GM19035 (cell line): ENCODE data around the gene B4GALT2.

Experiments used
- ATAC-seq: cut with Tn5 transposase; IDR thresholded peaks from one replicate; pipeline ENCODE4 v1.9.1; 2021; ENCODE audit not compliant: unreplicated experiment

B4GALT2 gene

DNA sequence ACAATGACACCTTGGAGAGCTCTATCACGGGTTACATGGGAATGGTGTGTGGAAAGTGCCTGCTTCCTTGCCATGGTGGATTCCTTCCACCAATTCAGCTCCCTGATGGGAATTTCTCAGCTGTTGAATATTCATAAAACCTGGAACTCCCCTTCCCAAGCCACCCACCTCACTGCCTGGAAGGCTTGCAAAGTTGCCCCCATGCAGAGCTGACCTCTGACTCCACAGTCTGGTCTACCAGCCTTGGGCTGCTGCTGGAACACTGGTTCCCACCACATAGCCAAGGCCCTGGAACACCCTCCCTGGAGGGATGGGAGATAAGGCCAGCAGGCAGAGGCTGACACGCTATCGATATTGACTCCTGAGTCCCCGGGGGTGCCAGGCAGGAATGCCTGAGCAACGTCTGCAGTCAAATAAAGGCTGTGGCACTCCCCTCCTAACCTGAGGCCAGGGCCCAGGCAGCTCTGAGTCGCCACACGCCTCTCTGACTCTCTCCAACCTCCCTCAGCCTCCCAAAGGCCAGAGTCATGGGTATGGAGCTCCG, 21.2 kb downstream of the B4GALT2 start:
- no peak for ATAC-seq

DNA sequence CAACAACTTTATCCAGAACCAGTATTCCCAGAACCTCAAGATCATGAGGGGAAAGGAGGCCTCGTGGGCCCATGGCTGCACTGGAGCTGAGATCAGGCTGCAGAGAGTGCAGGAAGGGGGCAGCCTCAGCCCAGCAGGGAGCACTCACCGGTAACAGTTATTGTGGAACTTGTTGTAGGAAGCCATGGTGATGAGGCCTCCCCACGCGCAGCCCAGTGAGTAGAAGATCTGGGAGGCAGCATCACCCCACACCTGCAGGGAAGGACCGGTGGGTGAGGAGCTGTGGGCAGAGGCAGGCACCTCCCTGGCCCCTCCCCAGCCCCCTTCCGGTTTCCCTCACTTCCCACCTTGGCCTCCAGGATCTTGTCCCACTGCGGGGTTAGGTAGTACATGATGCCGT, 23.2 kb downstream of the B4GALT2 start:
- ATAC-seq: no peak

DNA sequence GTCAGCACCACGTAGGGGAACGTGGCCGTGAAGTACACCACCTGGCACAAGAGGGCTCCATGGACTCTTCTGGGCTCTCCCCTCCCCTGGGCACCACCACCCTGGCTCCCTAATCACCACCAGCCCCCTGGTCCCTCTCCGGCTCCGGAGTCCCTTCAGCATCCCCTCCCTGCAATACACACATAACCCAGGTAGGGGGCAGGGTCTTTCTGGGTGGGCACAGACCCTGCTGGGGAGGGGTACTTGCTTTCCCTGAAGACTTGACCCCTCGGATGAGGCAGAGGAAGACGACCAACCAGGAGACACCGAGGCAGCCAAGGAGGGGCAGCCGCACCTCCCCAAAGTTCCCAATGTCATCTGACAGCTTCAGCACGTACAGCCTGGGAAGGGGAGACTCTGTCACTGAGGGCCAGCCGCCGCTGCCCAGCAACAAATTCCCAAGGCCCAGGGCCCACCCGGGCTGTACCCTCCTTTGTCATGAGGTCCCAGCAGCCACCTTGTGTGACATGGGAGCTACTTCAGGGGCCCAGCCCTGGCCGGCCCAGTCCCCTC, 23.7 kb downstream of the B4GALT2 start:
- ATAC-seq: no peak

DNA sequence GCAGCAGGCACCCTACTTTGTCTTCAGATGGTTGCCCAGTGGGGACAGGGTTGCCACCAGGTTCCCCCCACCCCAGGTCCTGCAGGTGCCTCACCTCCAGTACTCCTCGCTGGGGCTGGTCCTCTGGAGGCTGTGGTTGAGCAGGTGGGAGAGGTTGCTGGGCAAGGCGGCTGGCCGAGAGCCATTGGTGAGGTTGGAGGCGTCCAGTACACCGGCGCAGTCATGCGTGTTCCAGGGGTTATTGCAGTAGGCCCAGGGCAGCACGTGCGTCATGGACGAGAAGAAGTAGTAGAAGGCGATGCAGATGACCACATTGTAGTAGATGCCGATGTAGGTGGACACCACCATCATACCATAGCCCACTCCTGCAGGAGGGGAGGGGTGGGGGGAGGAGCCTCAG, 29.2 kb downstream of the B4GALT2 start:
- ATAC-seq: no peak

DNA sequence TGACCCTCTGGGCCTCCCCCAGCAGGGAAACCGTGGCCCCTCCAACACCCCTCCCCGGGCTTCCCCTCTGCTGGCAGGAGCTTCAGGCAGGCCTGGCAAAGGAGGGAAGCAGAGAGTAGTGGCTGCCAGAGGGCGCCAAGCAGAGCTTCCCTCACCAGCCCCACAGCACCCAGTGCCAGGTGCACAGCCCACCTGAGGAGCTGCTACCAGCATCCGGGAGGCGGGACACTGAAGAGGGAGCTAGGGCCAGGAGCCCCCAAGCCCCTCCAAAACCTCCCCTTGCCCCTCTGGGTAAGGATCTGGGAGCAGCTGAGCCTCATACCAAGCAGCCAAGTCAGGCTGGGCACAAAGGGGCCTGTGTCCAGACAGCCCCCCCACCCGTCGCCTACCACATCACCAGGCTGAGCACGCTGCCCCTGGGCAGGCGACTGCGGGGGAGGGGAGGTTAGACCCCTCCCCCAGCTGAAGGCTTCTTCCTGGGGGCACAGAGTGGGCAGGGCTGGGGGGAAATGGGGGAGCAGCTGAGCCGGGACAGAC, 32.0 kb downstream of the B4GALT2 start:
- ATAC-seq: no peak

DNA sequence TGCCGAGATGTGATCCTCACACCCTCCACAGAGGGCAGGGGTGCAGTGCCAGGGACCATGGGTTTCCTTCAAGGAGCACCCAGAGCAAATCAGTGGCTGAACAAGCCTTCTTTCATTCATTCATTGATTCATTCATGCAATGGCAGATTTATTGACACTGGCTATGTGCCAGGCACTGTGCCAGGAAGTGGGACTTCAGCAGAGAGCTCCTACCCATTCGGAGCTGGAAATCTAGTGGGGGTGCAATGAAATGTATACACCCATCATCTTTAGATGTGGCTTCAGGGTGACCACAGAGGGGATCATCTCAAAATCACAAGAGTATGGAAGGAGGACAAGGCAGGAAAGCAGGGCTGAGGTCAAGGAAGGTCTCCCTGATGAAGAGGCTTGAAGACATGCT, 33.4 kb downstream of the B4GALT2 start:
- ATAC-seq: no peak

DNA sequence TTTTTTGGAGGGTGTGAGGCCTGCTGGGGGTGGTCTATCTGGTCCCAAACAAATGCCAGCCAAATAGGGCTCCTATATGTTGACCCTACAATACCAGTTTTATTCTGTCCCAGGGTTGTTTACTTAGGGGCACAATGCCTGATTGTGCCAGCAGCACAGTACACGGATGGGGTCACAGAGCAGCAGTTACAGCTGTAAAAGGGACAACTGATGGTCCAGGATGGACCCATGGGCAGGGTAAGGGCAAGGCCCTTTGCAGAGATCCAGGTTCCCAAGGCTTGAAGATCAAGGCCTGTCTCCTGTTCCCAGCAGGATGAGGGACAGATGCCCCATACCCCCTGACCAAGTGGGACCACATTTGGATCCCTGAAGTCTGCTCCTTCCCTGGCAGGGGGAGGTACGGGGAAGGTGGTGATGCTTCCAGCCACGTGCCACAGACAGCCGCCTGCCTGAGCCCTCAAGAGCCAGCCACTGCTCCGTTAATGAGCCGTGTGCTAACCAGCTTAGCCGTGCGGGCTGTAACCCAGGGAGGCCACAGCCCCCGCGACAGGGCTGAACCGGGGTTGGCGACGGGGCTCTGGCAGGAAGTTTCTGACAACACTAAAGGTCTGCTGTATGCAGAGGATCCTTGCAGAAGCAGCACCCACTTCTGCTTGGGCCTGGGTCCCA, 34.1 kb downstream of the B4GALT2 start:
- ATAC-seq: no peak

DNA sequence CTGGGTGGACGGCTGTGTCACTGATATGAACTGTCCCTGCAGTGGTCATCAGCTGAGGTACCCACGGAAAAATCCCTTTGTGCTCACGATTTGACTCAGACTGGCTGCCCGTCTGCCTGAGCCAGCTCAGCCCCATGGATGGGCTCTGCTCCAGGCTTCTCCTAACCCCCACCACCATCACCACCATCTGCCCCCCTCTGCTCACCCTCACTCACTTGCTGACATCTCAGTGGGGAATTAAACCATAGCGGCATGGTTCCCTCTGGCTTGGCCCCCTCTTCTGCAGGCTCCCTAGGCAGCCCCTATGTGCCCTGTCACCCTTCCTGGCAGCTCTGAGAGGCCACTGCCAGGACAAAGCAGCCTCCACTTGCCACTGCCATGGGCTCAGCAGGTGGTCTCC, 34.9 kb downstream of the B4GALT2 start:
- ATAC-seq: no peak

DNA sequence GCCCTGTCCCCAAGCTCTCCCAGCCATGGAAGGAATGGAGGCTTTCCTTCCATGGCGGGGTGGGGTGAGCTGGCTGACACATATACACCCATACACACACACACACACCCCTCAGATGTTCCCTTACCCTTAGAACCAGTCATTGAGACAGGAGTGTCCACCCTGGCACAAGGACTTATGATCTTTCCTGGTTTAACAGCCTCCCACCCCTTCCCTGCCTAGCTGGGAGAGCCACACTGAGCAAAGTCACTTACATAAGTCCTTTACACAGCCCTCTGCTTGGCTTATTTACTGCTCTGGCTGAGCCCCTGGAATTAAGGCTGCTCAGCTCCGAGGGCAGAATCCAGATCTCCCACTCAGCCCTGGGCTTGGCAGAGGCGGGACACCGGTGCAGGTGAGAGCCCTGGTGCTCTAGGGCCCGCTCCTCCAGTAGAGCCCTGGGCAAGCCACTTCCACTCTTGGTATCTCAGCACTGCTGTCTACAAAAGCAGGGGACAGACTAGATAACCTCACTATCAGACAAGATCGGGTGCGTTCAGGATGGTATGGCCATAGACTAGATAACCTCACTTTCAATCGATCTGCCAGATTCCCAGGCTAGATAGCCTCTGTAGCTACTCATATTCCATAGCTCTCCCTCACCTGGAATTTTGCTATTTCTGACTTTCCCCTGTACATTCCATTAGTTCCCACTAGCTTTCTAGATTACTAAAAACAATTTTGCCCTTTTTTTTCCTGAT, 35.5 kb downstream of the B4GALT2 start:
- no peak for ATAC-seq

DNA sequence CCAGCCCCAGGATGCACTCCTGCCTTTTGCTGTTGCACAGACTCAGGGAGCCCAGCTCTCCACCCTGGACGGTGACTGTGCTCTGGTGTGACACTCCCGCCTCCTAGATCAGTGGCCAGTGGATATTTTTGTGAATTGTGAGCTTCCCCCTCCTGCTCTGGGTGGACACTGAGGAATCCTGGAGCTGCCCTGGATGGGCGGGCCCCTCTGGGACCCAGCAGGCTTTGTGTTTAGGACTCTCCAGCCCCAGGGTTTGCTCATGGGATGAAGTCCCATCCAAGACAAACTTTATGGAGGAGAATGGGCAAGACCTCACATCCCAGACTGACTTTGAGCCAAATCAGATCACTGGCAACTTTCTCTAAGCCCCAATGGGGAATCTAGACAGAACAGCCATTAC, 36.2 kb downstream of the B4GALT2 start:
- no peak for ATAC-seq

DNA sequence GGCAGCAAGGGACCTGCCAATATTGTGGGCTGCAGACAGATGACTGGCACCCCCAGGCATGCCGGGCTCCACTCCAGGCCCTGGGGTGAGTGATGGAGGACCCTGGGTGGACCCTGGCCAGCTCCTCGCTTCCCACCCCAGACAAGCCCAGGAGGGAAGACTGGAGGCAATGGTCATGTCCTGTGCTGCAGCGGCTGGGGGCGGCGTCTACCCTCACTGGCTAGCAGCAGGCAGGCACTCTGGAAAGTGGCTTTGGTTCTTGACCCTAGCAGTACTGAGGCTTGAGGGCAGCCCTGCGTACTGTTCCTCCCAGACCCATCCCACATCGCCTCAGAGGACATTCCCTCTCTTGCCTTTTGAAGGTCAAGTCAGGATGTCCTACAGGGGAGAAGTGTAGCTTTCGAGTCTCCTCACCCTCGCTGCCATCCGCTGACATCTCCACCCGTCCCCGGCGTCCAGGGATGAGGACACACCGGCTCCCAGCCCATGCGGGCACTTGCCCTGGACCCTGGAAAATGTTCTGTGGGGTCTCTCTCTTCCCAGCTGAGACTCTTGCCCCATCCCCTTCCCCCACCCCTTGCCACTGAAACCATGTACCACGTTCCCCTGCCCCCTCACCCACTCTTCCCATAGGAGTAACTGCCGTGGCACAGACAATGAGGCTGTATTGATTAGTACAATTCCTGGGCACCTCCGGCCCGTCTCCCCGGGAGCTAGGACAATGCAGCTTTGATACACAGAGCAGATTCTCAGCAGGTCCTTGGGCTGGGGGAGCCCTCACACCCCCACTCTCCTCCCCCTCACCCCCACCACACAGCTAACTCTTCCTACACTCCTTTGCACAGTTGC, 37.3 kb downstream of the B4GALT2 start:
- ATAC-seq: no peak

DNA sequence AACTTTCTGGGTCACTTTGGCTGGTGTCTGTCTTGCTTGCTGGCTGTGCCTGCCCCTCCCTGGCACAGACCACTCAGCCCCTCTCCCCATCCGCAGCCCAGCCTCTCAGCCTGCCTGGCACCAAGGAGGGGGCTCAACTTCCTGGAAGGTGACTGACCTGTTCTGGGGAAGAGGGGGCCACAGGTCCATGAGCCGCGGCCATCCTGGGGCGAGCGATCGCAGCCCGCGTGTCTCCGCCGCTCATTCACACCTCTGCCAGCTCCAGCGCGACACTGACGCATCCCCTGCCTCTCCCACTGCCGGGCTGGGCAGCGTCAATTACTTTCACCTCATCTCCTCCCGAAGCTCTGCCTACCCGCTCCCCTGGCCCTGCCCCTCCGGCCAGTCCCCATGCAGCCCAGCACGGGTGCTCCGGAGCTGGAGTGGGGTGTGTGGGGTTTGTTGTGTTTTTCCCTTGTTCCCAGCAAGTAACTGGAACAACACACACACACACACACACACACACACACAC, 37.9 kb downstream of the B4GALT2 start:
- ATAC-seq: no peak

DNA sequence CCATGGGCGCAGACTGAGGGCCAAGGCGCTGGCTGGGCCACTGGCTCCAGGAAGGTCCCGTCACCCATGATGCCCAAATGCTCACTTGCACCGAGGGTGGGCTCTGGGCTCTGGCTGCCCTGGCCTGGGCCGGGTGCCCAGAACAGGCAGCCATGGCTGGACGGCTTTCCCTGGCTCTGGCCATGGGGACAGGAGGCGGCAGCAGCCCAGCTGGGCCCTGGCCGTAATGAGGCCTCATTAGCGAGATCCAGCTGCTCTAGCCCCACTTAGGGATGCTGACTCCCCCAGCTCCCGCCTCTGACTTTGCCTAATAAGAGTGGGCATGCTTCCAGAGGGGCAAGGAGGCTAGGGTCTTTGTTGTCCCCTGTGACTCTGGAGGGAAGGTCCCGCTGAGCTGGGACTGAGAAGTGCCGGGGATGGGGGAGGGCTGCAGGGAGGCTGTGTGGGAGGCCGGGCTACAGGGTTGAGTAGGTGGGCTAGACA, 40.5 kb downstream of the B4GALT2 start:
- ATAC-seq: no peak

DNA sequence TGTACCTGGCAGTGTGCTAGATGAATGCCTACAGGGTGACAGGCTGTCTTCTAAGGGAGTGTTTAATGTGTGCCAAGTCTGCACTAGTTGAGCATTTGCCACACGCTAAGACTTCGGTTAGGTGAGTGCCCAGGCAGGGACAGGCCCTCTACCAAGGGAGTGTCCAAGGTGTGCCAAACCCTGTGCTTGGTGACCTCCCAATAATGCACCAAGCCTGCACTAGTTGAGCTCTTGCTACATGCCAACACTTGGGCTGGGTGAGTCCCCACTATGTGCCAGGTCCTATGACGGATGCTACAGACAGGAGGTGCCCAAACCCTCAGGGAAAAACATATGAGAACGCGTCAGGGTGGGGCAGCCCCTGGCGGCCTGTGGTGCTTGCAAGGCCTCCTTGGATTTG, 41.5 kb downstream of the B4GALT2 start:
- ATAC-seq: no peak

DNA sequence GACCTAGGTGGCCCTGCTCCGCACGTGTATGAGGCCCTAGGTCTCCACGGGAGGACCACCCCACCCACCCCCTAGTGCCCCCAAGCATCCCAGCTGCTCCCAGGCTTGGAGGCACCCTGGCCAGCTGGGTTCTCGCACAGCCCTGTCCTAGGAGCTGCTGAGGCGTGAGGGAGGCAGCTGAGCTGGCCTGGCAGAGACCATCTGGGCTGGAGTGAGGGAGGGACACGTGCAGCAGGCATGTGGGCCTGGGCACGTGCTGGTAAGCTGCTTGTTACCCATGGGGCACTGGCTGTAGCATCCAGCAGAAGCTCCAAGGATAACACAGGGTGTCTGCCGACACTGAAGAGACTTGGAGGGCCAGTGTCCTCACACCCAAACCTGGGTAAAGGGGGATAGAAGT, 42.1 kb downstream of the B4GALT2 start:
- no peak for ATAC-seq

DNA sequence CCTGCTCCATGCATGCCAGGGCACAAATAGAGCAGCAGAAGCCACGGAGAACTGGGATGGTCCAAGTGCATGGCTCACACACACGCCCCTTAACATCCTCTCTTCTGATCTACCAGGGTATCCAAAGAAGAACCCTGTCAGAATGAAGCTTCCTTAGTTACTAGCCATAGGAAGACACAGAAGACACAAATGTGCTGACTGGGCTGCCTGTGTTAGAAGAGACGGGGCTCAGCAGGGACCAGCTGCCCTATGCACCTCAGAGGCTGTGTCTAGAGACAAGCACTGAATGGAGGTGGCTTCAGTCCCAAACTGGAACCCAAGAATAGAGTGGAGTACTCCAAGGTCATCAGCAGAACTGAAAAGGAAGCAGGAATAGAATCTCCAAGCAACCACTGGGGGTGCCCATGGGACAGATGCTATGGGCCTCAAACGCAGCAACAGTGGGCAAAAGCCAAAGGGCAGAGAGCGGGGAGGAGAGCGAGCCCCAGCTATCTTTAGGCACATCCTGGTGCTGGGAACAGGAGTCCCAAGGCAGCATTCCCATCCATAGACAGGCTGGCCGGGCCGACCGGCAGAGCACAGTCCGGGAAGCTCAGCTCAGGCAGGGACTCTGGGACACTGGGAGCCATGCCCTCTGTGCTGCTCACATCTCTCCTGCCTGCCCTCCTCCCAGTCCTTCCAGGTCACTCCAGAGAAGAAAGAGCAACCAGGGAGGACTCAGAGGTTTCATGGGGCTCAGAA, 42.7 kb downstream of the B4GALT2 start:
- no peak for ATAC-seq

DNA sequence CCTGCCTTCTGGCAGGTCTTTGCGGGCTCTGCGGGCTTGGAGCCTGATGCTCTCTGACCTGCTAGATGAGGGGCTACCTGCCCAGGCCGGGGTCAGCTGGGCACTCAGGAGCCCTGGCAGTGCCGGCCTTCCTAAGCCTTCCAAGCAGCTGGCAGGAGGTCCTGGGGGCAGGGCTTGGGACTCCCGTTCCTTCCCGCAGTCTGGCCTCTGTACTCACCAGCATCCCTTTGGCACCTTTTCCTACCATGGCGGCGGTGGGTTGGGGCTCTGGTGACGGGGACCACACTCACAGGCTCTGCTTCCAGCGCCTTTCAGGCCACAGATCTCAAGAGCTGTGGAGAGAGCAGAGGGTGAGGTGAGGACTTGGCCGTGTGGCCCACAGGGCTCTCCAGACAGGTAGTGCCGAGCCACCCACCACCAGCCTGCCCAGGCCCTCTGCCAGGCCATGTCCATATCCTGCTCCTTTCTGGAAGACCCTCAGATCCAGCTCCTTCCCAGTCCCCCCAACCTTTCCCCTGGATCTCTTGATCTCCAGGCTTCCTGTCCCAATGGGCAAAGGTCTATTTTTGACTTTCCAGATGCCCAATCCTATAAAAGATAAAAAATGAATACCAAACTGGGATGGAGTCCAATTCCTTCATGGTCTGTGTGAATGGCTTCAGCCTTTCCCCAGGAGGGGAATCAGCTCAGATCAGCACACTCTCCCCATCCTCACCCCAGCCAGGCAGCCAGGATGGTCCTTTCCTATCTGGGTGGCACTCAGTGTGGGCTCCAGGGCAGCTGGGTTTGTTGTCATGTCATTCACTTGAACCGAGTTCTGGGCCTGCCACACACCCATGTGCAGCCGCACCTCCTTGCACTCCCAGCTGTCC, 45.3 kb downstream of the B4GALT2 start:
- ATAC-seq: no peak

DNA sequence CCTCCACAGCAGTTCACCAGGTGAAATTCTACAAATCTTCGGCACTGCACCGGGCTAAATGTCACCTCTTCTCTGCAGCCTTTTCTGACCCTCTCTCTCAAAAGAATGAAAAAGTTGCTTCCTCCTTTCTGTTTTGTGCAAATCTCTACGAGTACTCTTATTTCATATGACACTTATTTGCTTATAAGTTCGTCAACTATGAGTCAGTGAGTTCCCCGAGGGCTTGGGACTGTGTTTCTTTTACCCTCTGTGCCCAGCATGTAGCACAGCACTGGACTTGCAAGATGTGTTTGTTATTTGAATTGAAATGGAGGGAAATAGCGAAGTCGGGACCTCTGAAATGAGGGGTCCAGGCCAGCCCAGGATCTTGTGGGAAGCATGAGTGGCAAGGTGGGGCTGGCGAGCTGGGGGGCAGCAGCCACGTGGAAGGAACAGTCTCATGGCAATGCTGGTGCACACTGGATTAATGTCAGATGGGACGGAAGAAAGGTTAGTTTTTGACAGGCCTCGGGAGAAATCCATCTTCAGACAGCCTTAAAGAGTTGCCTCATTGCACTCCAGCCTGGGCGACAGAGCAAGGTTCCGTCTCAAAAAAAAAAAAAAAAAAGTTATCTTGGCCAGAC, 46.0 kb downstream of the B4GALT2 start:
- no peak for ATAC-seq

DNA sequence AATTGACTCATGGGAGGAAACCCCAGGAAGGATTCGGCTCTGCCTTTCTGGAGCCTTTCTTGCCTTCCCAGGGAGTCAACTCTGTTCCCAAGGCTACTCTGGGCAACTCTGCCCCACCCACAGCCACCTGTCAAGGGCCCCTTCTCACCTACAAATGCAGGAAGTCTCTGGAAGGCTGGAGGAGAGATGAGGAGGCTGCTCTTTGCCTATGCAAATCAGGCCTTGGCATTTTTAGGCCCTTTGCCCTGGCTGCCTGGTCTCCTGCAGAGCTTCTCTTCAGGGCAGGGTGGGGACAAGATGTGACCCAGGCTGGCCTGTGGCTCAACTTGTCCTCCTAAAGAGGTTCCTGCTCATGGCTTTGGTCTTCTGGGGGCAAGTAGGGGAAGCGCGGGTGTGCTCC, 46.8 kb downstream of the B4GALT2 start:
- no peak for ATAC-seq
